ENCODE measurements around the gene USP11. TPM values are rescaled to one million over a fixed set of nuclear protein-coding genes. Genes with fewer than 3 reads are reported as not detected.

USP11 gene
- total and polyA plus RNA-seq, 2 donors from 2014 or later, result 30.9 to 91.6 TPM

GRCh38 chrX:47264483-47265173 is 31.8 kb downstream of the USP11 start:
- FAIRE-seq (no peak), DNase-seq (no peak)
- H3K9ac ChIP-seq (ENCODE audit: low read length in 3 of 3), result no peak overlapping the region
- H3K27ac ChIP-seq (ENCODE audit: low read depth in 2 of 2, low read length in 2 of 2), result no peak overlapping the region
- H3K9me3 ChIP-seq (ENCODE audit: control insufficient read depth in 2 of 3, insufficient read depth in 1 of 3, low read length in 3 of 3), result no peaks in the 10 kb centered on the region
- H3K27me3 ChIP-seq (ENCODE audit: control insufficient read depth, insufficient read depth, low read length), result no peaks in the 10 kb centered on the region
- H3K36me3 ChIP-seq (ENCODE audit: control insufficient read depth in 2 of 3, insufficient read depth in 3 of 3, low read length in 3 of 3), result no peaks in the 10 kb centered on the region
- no peaks in the 10 kb centered on the region for H3K4me1 ChIP-seq (ENCODE audit: control insufficient read depth in 2 of 3, insufficient read depth in 2 of 3, low read depth in 1 of 3, low read length in 3 of 3)
- intact Hi-C loops (cut with DNase I), result no loop called here
- no peak for TF ChIP-seq CTCF (IDR thresholded peaks at IDR 0.05; ENCODE audit: borderline replicate concordance, extremely low read depth, insufficient read depth)
- no peak overlapping the region for H3K4me3 ChIP-seq (ENCODE audit: low read length in 3 of 3)

- intact Hi-C loops (cut with DNase I), result no loop called here
- Histone ChIP-seq H3K4me1 (ENCODE audit: control insufficient read depth in 2 of 3, insufficient read depth in 2 of 3, low read depth in 1 of 3, low read length in 3 of 3) (no peaks in the 10 kb centered on the region), H3K9me3 (ENCODE audit: control insufficient read depth in 2 of 3, insufficient read depth in 1 of 3, low read length in 3 of 3) (no peaks in the 10 kb centered on the region), H3K36me3 (ENCODE audit: control insufficient read depth in 2 of 3, insufficient read depth in 3 of 3, low read length in 3 of 3) (no peaks in the 10 kb centered on the region), H3K4me3 (ENCODE audit: low read length in 3 of 3) (no peak overlapping the region), H3K27me3 (ENCODE audit: control insufficient read depth, insufficient read depth, low read length) (no peaks in the 10 kb centered on the region), H3K9ac (ENCODE audit: low read length in 3 of 3) (no peak overlapping the region), H3K27ac (ENCODE audit: low read depth in 2 of 2, low read length in 2 of 2) (no peak overlapping the region)
- FAIRE-seq (no peak), DNase-seq (no peak)
- TF ChIP-seq CTCF (IDR thresholded peaks at IDR 0.05; ENCODE audit: borderline replicate concordance, extremely low read depth, insufficient read depth), result no peak
Observed at GRCh38 chrX:47266643-47267042, 33.8 kb downstream of the USP11 start.

- DNase-seq (no peak), FAIRE-seq (no peak)
- no peaks in the 10 kb centered on the region for H3K9me3 ChIP-seq (ENCODE audit: control insufficient read depth in 2 of 3, insufficient read depth in 1 of 3, low read length in 3 of 3)
- H3K4me1 ChIP-seq (ENCODE audit: control insufficient read depth in 2 of 3, insufficient read depth in 2 of 3, low read depth in 1 of 3, low read length in 3 of 3), result no peaks in the 10 kb centered on the region
- intact Hi-C loops (cut with DNase I), result no loop called here
- no peak overlapping the region for H3K4me3 ChIP-seq (ENCODE audit: low read length in 3 of 3)
- H3K27ac ChIP-seq (ENCODE audit: low read depth in 2 of 2, low read length in 2 of 2), result no peak overlapping the region
- no peaks in the 10 kb centered on the region for H3K27me3 ChIP-seq (ENCODE audit: control insufficient read depth, insufficient read depth, low read length)
- no peak overlapping the region for H3K9ac ChIP-seq (ENCODE audit: low read length in 3 of 3)
- no peak for TF ChIP-seq CTCF (IDR thresholded peaks at IDR 0.05; ENCODE audit: borderline replicate concordance, extremely low read depth, insufficient read depth)
- no peaks in the 10 kb centered on the region for H3K36me3 ChIP-seq (ENCODE audit: control insufficient read depth in 2 of 3, insufficient read depth in 3 of 3, low read length in 3 of 3)
Observed at GRCh38 chrX:47272013-47272408, 39.2 kb downstream of the USP11 start.
